ENCODE data around the gene ZCCHC17.
"Not testable (repeated sequence)": the region's sequence is repeated elsewhere in the genome, so short reads cannot be mapped to it uniquely, and the experiment has no call there.

The ZCCHC17 gene

GRCh38 chr1:31370021-31370420 lies 73.2 kb downstream of the ZCCHC17 start:
- no peak for DNase-seq (ENCODE audit: low read depth in 2 of 2)

- DNase-seq (ENCODE audit: low read depth in 2 of 2), result no peak
Observed at GRCh38 chr1:31370565-31370964, 73.7 kb downstream of the ZCCHC17 start.

- DNase-seq (ENCODE audit: low read depth in 2 of 2), result no peak
Observed at GRCh38 chr1:31371121-31371959, 74.5 kb downstream of the ZCCHC17 start.

GRCh38 chr1:31372051-31372450 lies 75.2 kb downstream of the ZCCHC17 start:
- no peak for DNase-seq (ENCODE audit: low read depth in 2 of 2)

- DNase-seq (ENCODE audit: low read depth in 2 of 2), result no peak
Observed at GRCh38 chr1:31372751-31373055, 75.9 kb downstream of the ZCCHC17 start.

GRCh38 chr1:31373056-31373896 lies 76.4 kb downstream of the ZCCHC17 start, which contains the start of gene FABP3:
TSS of gene FABP3 (minus strand) at chr1:31373076. CDS start at chr1:31373014, 62 bp downstream.
- no peak for DNase-seq (ENCODE audit: low read depth in 2 of 2)

- DNase-seq (ENCODE audit: low read depth in 2 of 2), result no peak
Observed at GRCh38 chr1:31373897-31374486, 77.2 kb downstream of the ZCCHC17 start.

GRCh38 chr1:31374511-31375196 lies 77.8 kb downstream of the ZCCHC17 start:
- DNase-seq (ENCODE audit: low read depth in 2 of 2), result no peak

GRCh38 chr1:31376375-31377134 lies 79.7 kb downstream of the ZCCHC17 start:
- no peak for DNase-seq (ENCODE audit: low read depth in 2 of 2)

- DNase-seq (ENCODE audit: low read depth in 2 of 2), result no peak
Observed at GRCh38 chr1:31377364-31377863, 80.6 kb downstream of the ZCCHC17 start.

GRCh38 chr1:31378001-31378400 lies 81.2 kb downstream of the ZCCHC17 start:
- DNase-seq (ENCODE audit: low read depth in 2 of 2), result no peak

- no peak for DNase-seq (ENCODE audit: low read depth in 2 of 2)
Observed at GRCh38 chr1:31380181-31380580, 83.3 kb downstream of the ZCCHC17 start.

GRCh38 chr1:31381394-31382294 lies 84.8 kb downstream of the ZCCHC17 start:
- DNase-seq (ENCODE audit: low read depth in 2 of 2), result no peak

GRCh38 chr1:31382379-31382989 lies 85.7 kb downstream of the ZCCHC17 start:
- no peak for DNase-seq (ENCODE audit: low read depth in 2 of 2)

GRCh38 chr1:31383967-31384366 lies 87.1 kb downstream of the ZCCHC17 start:
- DNase-seq (ENCODE audit: low read depth in 2 of 2), result no peak

- DNase-seq (ENCODE audit: low read depth in 2 of 2), result not testable (repeated sequence)
Observed at GRCh38 chr1:31386576-31387243, 89.9 kb downstream of the ZCCHC17 start.

GRCh38 chr1:31387612-31388011 lies 90.8 kb downstream of the ZCCHC17 start:
- DNase-seq (ENCODE audit: low read depth in 2 of 2), result no peak

GRCh38 chr1:31389616-31390015 lies 92.8 kb downstream of the ZCCHC17 start:
- no peak for DNase-seq (ENCODE audit: low read depth in 2 of 2)

- DNase-seq (ENCODE audit: low read depth in 2 of 2), result no peak
Observed at GRCh38 chr1:31390071-31390470, 93.2 kb downstream of the ZCCHC17 start.
